Motor neuron (in vitro differentiated cells): ENCODE measurements around the gene CDH26. TPM values are rescaled to one million over a fixed set of nuclear protein-coding genes. Genes with fewer than 3 reads are reported as not detected.
A peak's percentile ranks its signal among the peaks of the same experiment; 100 is the strongest.

ENCODE experiments used
- ATAC-seq, 8 experiments: fragments of 200-7000 bp; cut with Tn5 transposase; replicated peaks in 6 of 8; 2 replicates each; pipeline ENCODE4 v1.8.0; 2021; ENCODE audit warnings: mild to moderate bottlenecking in 8 of 8, moderate library complexity in 8 of 8
- H3K27ac ChIP-seq, 2 donors: fragments of 250-450 bp; sonication (Bioruptor Pico); 2 replicates each; pipeline ENCODE4 v1.9.0; 2021; ENCODE audit warnings: antibody characterized with exemption in 2 of 2, mild to moderate bottlenecking in 2 of 2, moderate library complexity in 1 of 2
- H3K4me1 ChIP-seq, 2 donors: fragments of 250-450 bp; sonication (Bioruptor Pico); replicated peaks in 1 of 2; 2 replicates each; pipeline ENCODE4 v1.6.1; 2021; ENCODE audit warnings: antibody characterized with exemption in 2 of 2, mild to moderate bottlenecking in 2 of 2, moderate library complexity in 1 of 2
- H3K4me3 ChIP-seq, 5 donors: fragments of 250-450 bp; sonication (Bioruptor Pico); 2 replicates each; pipeline ENCODE4 v1.9.0; 2021; ENCODE audit warnings: antibody characterized with exemption in 5 of 5, mild to moderate bottlenecking in 5 of 5, moderate library complexity in 4 of 5
- WGBS, 10 experiments: fragments of 450-650 bp; shearing (Covaris generic); methylation state at CpG; one replicate each; pipeline ENCODE4 v1.0.0; 2022; 5-methylcytosine and 5-hydroxymethylcytosine counted together
- in situ Hi-C, 9 experiments: fragments of 400-800 bp; cut with MboI; loops; one replicate each; pipeline ENCODE4 v1.15.0; 2021; ENCODE audit warnings: low sequenced_read_pairs in 9 of 9, low pct_unique_long_range_greater_than_20kb in 2 of 9; ENCODE audit not compliant: unreplicated experiment in 9 of 9
- total RNA-seq, 8 experiments: library from RNA; unstranded; fragments of 300-600 nt; gene quantifications; 2 replicates each; pipeline versions ENCODE4 v1.2.3 to v1.2.4, GENCODE V29; 2022

The CDH26 gene
- total RNA-seq, 8 experiments from 2014 or later, result 0.29 to 1.1 (median 0.43) TPM; not detected in 1

DNA sequence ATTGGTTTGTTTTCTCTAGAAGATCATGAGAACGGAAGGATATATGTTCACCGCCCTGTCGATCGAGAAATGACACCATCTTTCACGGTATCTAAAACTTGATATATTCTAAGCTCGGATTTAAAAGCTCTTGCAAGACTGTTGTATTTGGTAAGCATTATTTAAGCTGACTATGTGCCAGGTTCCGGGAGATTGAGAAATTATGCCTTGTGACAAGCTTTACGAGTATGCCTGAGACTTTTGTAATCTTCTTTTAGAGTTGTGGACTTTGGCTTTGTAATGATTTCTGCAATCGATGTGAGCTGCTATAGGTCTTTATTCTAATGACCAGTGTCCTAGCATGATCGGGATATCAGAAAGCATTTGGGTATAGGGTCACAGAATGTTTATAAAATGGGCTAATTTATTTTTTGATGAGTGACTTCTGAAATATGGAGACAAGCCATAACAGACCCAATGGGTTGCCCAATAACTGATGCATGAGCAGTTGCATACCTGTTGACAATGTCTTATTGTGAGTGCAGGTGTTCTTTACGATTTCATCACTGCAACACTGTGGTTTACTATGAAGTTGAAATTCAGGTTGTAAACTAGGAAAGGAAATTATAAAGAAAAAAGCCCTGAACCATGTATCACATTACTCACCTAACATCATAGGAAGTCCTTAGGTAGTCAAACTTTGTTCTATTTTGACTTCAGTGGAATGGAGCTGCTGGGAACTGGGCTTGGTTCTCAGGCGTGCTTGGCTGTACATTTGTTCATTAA lies 14.0 kb downstream of the CDH26 start:
- H3K4me3 ChIP-seq, result no peak overlapping the region
- WGBS, 10 experiments, result 20 to 89% (median 81%) methylated on average over 1 to 12 of the region's 12 CpGs
- no peaks in the 10 kb centered on the region for H3K4me1 ChIP-seq
- no peak overlapping the region for H3K27ac ChIP-seq
- ATAC-seq, result no peak
- in situ Hi-C loops, result no loop called here

DNA sequence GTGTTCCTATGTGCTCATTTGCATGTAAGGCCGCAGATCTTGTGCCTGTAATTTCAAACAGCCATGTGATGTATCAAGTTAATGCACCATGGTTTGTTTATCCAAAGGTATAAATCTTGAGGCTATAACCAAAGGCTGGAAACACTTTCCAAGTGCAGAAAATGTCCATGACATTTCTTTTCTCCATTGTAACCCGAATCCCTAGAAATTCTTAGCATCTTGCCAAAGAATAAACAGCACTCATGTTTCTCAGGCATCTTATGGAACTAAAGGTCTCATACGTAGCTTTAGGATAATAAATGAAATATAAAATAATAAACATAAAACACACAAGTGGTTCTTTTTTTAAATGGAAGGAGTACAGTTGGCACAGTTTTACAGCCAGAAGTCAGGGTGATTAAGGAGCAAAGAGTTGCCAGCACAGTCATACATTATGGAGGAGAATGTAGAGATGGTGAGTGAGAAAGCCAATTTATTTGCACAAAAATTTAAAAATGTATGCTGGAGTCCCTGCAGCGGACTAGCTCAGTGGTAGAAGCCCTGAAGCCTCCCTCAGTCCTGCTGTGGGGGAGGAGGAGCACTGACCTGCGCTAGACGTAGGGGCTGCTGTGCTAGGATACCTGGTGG lies 18.0 kb downstream of the CDH26 start:
- whole genome bisulfite sequencing, 10 experiments, result 36 to 97% (median 88%) methylated on average over 2 to 6 of the region's 6 CpGs; no CpG with 5 or more reads in 1 of the 10 experiments
- Histone ChIP-seq H3K4me1 (no peaks in the 10 kb centered on the region), H3K4me3 (no peak overlapping the region), H3K27ac (no peak overlapping the region)
- ATAC-seq, result no peak
- in situ Hi-C loops, result no loop called here

DNA sequence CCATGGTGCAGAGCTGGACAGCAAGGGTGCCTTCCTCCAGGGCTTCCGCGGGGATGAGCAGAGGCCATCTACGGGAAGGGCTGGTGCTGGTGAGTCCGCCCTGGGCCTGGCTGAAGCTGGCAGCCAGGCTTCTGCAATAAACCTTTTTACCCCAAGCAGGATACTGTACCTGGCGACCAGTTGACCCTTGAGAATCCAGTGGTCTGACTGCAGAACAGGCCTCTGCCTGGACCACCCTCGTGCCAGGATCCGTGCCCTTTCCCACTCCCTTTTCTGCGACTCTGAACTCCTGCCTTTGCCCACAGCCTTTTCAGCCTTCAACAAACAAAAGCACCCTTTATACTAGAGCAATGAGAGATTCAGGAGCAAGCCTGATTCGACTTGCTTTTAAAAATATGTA lies 18.9 kb downstream of the CDH26 start:
- ATAC-seq, result no peak
- Histone ChIP-seq H3K27ac (no peak overlapping the region), H3K4me1 (no peaks in the 10 kb centered on the region), H3K4me3 (no peak overlapping the region)
- 53 to 86% (median 67%) methylated on average over 1 to 8 of the region's 9 CpGs; no CpG with 5 or more reads in 3 of the 10 experiments for whole genome bisulfite sequencing, 10 experiments
- in situ Hi-C loops, result no loop called here

DNA sequence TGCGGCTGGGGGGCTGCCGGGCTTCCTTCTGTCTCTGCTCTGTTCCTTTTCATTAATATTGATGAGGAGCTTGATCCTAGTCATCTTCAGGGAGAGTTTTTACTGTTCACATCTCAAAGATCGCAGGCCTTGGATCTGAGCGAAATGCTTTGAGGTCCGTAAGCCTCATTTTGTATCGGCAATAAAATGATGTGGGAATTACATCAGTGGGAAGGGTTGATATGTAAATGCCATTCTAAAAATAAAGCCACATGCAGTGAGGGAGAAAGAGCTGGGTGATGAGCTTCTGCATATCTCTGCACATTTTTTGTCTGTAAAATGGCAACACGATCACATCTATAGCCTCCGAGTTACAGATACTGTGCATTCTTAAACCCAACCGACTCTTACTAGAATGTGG lies 24.9 kb downstream of the CDH26 start:
- in situ Hi-C loops, result no loop called here
- Histone ChIP-seq H3K4me1 (peaks cover 2 to 7% of the 10 kb centered on the region in 2 donors), H3K27ac (no peak overlapping the region), H3K4me3 (no peak overlapping the region)
- peak in 4 of 8 experiments; percentile 27 to 60 (median 34) for ATAC-seq
- WGBS, 10 experiments, result 70 to 100% (median 85%) methylated on average over 1 to 7 of the region's 9 CpGs

DNA sequence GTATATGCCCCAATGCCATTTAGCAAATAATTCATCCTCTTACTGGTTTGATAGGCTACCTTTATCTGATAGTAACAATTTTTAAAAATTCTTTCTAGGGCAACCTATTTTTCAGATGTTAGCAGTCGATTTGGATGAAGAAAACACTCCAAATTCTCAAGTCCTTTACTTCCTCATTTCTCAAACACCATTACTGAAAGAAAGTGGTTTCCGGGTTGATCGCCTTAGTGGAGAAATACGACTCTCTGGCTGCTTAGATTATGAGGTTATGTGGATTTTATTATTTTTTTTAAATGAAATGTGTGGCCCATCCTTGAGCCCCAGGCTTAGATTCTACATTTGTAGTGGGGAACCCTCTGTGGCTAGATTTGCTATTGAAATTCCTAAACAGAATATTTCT lies 26.3 kb downstream of the CDH26 start:
- in situ Hi-C loops, result no loop called here
- WGBS, 10 experiments, result 40 to 100% (median 82%) methylated on average over 1 to 4 of the region's 4 CpGs; no CpG with 5 or more reads in 2 of the 10 experiments
- Histone ChIP-seq H3K4me3 (no peak overlapping the region), H3K27ac (no peak overlapping the region), H3K4me1 (peaks cover 2 to 7% of the 10 kb centered on the region in 2 donors)
- ATAC-seq, result no peak

DNA sequence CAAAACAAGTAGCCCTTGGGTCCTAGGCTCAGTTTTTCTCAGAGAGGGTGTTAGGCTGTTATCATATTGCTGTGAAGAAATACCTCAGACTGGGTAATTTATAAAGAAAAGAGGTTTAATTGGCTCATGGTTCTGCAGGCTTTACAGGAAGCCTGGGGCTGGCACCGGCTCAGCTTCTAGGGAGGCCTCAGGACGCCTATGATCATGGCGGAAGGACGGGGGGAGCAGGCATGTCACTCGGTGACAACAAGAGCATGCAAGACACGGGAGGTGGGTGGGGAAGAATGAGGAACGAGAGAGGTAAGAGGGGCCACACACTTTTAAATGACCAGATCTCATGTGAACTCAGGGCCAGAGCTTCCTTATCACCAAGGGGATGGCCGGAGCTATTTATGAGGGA lies 26.9 kb downstream of the CDH26 start:
- Histone ChIP-seq H3K4me1 (peaks cover 2 to 7% of the 10 kb centered on the region in 2 donors), H3K4me3 (no peak overlapping the region), H3K27ac (no peak overlapping the region)
- 70 to 100% (median 87%) methylated on average over 2 to 6 of the region's 8 CpGs; no CpG with 5 or more reads in 4 of the 10 experiments for WGBS, 10 experiments
- no peak for ATAC-seq
- in situ Hi-C loops, result no loop called here

DNA sequence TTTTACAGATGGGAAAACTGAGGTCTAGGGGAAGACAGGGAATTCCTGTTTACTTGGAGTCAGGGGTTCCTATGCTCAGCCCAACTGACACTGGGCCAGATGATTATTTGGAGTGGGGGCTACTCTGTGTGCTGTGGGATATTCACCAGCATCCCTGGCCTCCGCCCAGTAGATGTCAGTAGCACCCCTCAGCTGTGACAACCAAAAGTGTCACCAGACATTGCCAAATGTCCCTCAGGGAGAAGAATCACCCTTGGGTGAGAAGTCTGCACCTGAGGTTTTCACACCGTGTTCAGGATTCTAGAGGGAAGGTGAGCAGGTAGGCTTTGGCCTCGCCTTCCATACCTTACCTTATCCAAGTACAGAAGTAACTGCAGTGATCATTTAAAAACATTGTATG lies 27.6 kb downstream of the CDH26 start:
- H3K4me1 ChIP-seq, result peaks cover 2 to 7% of the 10 kb centered on the region in 2 donors
- in situ Hi-C loops, result no loop called here
- no peak for ATAC-seq

DNA sequence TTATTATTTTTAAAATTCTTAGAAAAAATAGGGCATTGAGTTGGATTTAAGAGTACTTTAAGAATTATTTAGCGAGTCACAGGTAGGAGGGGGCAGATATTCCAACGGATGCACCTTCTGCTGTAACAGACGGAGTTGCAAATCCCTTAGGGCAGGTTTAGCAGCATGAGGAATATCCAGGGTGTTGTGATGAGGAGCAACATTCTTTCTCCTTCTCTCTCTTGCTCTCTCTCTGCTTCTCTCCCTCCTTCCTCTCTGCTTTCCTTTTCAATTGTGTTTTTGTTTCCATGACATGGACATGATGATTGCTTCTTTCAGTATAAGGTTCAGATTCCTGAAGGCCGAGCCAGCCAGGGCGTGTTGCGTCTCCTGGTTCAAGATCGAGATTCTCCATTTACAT lies 28.9 kb downstream of the CDH26 start:
- in situ Hi-C loops, result no loop called here
- no peak for ATAC-seq
- WGBS, 10 experiments, result 51 to 100% (median 80%) methylated on average over 3 to 7 of the region's 7 CpGs; no CpG with 5 or more reads in 1 of the 10 experiments
- H3K27ac ChIP-seq, result no peak overlapping the region
- peaks cover 2 to 7% of the 10 kb centered on the region in 2 donors for H3K4me1 ChIP-seq
- no peak overlapping the region for H3K4me3 ChIP-seq

More for the DNA sequence above, 27.6 kb downstream of the CDH26 start:
- 86 to 100% (median 100%) methylated on average over 1 to 2 of the region's 3 CpGs; no CpG with 5 or more reads in 5 of the 10 experiments for WGBS, 10 experiments
- H3K4me3 ChIP-seq, result no peak overlapping the region
- H3K27ac ChIP-seq, result no peak overlapping the region

DNA sequence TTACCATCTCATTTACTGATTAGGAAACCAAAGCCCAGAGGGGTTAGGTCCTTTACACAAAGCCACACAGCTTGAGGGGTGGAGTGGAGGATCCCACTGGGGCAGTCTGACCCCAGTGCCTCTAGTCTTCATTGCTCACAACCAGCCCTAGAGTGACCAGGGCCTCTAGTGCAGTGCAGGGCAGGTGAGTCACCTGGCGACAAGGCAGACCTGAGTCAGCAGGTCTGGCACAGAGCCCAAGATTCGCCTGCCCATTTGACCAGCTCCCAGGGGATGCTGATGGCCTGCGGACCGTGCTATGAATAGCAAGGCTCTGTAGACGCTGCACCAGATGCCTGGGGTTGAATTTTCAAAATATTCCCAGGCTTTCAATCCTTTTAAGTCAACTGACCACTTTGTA lies 29.9 kb downstream of the CDH26 start:
- Histone ChIP-seq H3K27ac (no peak overlapping the region), H3K4me1 (peaks cover under 1 to 3% of the 10 kb centered on the region in 2 donors), H3K4me3 (no peak overlapping the region)
- ATAC-seq, result peak in 1 of 8 experiments; percentile 33
- 40 to 83% (median 74%) methylated on average over 1 to 3 of the region's 5 CpGs; no CpG with 5 or more reads in 7 of the 10 experiments for WGBS, 10 experiments
- in situ Hi-C loops, result no loop called here

DNA sequence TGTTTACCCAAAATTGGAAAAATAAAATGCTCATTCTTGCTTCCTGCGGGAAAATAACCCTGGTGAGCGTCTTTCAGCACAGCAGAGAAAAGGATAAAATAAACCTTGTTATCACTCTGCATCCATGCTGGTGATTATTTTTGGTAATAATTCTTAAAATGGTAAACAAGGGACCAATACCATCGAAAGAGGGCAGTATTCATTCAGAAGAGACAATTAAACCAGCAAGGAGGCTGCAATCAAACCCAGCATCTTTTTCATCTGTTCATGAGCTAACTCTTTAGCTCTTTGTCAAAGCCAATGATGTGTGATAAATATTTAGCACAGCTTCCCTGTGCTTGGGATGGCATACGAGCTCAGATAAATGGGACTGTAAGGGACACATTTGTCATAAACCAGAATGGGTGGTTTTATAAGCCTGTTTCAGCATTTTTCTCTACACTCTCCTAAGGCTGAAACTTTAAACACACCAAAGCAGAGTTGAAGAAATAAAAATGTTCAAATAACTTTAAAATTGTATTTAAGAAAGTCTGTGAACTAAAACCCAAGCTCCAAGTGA lies 34.4 kb downstream of the CDH26 start:
- H3K27ac ChIP-seq, result no peak overlapping the region
- H3K4me3 ChIP-seq, result no peak overlapping the region
- in situ Hi-C loops, result no loop called here
- WGBS, 10 experiments, result 0 to 89% (median 74%) methylated on average over 2 to 4 of the region's 4 CpGs
- no peaks in the 10 kb centered on the region for H3K4me1 ChIP-seq
- no peak for ATAC-seq

DNA sequence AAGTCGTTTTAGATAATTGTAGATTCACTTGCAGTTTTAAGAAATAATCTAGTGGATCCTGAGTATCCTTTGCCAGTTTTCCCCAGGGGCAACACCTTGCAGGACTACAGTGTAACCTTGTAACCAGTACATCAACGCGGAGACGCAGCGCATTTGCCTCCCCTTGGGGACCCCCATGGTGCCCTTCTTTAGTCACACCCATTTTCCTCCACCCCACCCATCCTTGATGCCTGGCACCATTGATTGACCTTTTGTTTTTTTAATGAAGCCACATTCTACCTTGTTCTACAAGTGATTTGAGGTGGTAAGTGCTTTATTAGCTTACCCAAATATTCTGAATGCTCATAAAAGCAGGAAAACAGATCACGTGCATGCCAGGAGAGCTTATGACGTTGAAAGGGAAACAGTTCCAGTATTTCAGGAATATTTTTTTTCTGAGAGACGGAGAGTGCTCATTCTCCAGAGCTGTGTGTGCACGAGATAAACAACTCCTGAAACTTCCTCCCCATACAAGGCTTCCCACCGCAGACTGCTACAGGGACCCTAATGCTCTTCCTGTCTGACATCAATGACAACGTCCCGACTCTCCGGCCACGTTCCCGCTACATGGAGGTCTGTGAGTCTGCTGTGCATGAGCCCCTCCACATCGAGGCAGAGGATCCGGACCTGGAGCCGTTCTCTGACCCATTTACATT lies 35.7 kb downstream of the CDH26 start:
- Histone ChIP-seq H3K27ac (no peak overlapping the region), H3K4me3 (no peak overlapping the region), H3K4me1 (no peaks in the 10 kb centered on the region)
- WGBS, 10 experiments, result 3 to 63% (median 55%) methylated on average over 1 to 16 of the region's 18 CpGs; no CpG with 5 or more reads in 1 of the 10 experiments
- ATAC-seq, result no peak
- in situ Hi-C loops, result no loop called here

DNA sequence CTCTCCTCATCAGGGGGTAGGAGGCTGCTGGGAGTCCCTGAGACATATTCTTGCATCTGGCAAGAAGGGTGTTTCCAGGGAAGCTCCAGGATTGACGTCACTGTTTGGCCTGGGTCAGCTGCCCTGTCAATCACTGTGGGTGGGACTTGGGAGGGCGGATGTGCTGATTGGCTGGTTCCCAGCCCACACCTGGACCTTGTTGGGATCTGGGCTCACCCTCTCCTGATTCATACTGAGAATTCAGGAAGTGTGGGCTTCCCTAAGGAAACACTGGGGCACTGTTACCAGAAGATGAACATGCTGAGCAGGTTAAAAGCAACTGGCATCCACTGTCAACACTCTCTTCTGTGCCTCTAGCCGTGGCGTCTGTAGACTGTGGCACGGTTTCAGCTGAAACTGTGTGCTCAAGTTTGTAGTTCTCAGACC lies 36.5 kb downstream of the CDH26 start:
- peak in 5 of 8 experiments; percentile 22 to 96 (median 76) for ATAC-seq

DNA sequence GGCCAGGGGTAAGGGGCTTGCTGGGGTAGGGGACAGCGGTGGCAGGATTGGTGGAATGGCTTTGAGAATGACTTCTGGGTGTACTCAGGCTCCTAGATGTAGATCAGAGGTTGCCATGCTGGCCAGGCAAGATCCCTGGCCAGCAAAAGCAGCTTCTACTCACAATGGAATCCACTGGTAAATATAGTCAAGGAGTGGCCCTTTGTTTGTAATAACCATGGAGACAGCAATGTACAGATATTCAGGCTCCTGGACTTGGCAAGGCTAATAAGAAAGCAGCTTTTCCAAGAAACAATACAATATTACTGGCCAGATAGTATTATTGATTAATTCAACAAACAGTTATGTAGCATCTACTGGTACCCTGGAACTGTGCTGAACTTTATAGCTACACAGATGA lies 37.9 kb downstream of the CDH26 start:
- ATAC-seq, result peak in 1 of 8 experiments; percentile 65
- in situ Hi-C loops, result no loop called here
- H3K4me1 ChIP-seq, result peaks cover 4 to 8% of the 10 kb centered on the region in 2 donors
- no CpG with 5 or more reads among the region's 1 CpG for WGBS, 10 experiments
- no peak overlapping the region for H3K27ac ChIP-seq
- H3K4me3 ChIP-seq, result no peak overlapping the region

More for the DNA sequence above, 36.5 kb downstream of the CDH26 start:
- H3K4me1 ChIP-seq, result no peaks in the 10 kb centered on the region
- no peak overlapping the region for H3K27ac ChIP-seq
- in situ Hi-C loops, result no loop called here
- 0 to 100% (median 78%) methylated on average over 1 to 3 of the region's 5 CpGs; no CpG with 5 or more reads in 7 of the 10 experiments for WGBS, 10 experiments
- H3K4me3 ChIP-seq, result no peak overlapping the region
